DND-41 (cell line): ENCODE results near the gene CEP85.

ENCODE experiments used
- ATAC-seq: fragments of 200-7000 bp; cut with Tn5 transposase; 3 replicates; pipeline ENCODE4 v1.9.1; 2021; ENCODE audit warnings: low read depth; ENCODE audit not compliant: insufficient read depth
- DNase-seq: peaks from one replicate; pipeline ENCODE4 v3.0.0-alpha.2; 2020
- H2AFZ ChIP-seq: 2 replicates; pipeline ENCODE4 v1.6.0; 2012; ENCODE audit warnings: low read depth, low read length
- H3K27ac ChIP-seq: 2 replicates; pipeline ENCODE4 v1.5.1; 2012; ENCODE audit warnings: low read length, inconsistent platforms
- H3K27me3 ChIP-seq: fragments of 200-600 bp; sonication (generic); 2 replicates; pipeline ENCODE4 v1.6.0; 2012; ENCODE audit warnings: low read length, mild to moderate bottlenecking, inconsistent platforms; ENCODE audit not compliant: insufficient read depth, poor library complexity
- H3K36me3 ChIP-seq: 2 replicates; pipeline ENCODE4 v1.5.1; 2012; ENCODE audit warnings: low read length, inconsistent platforms; ENCODE audit not compliant: insufficient read depth
- H3K4me1 ChIP-seq: 2 replicates; pipeline ENCODE4 v1.5.1; 2012; ENCODE audit warnings: mild to moderate bottlenecking, low read length; ENCODE audit not compliant: insufficient read depth
- H3K4me2 ChIP-seq: 2 replicates; pipeline ENCODE4 v1.6.0; 2012; ENCODE audit warnings: mild to moderate bottlenecking, moderate library complexity, low read length, inconsistent platforms; ENCODE audit not compliant: insufficient read depth
- H3K4me3 ChIP-seq, 2 experiments: fragments of 200-600 bp in 1 of 2; shearing (Covaris generic) in 1 of 2; 2 replicates each; pipeline ENCODE4 v1.5.1; 2012 to 2016; ENCODE audit warnings: inconsistent platforms in 2 of 2, low read length in 2 of 2, mild to moderate bottlenecking in 2 of 2, low read depth in 1 of 2, moderate library complexity in 1 of 2
- H3K79me2 ChIP-seq: 2 replicates; pipeline ENCODE4 v1.6.0; 2012; ENCODE audit warnings: low read length, inconsistent platforms; ENCODE audit not compliant: insufficient read depth
- H3K9ac ChIP-seq: 2 replicates; pipeline ENCODE4 v1.6.0; 2012; ENCODE audit warnings: low read depth, mild to moderate bottlenecking, inconsistent platforms, low read length, moderate library complexity
- H3K9me3 ChIP-seq: 2 replicates; pipeline ENCODE4 v1.5.1; 2012; ENCODE audit warnings: low read length, moderate library complexity, mild to moderate bottlenecking, inconsistent platforms; ENCODE audit not compliant: insufficient read depth, severe bottlenecking
- H4K20me1 ChIP-seq: 2 replicates; pipeline ENCODE4 v1.6.0; 2012; ENCODE audit warnings: low read length; ENCODE audit not compliant: insufficient read depth
- EZH2 ChIP-seq: IDR thresholded peaks from 3 replicates; pipeline ENCODE4 v1.6.1; 2012; ENCODE audit warnings: borderline replicate concordance, low read depth, mild to moderate bottlenecking, moderate library complexity, low read length, inconsistent platforms; ENCODE audit not compliant: severe bottlenecking
- TF ChIP-seq, protein P1 (sequence below): IDR thresholded peaks from 2 replicates; pipeline ENCODE4 v1.5.1; 2012; ENCODE audit warnings: borderline replicate concordance, low read length, moderate library complexity, mild to moderate bottlenecking; ENCODE audit not compliant: poor library complexity, severe bottlenecking; ENCODE audit errors: extremely low read depth

Gene CEP85

GRCh38 chr1:26283871-26284596 lies 50.0 kb downstream of the CEP85 start:
- H3K27ac ChIP-seq: peak overlapping the region; percentile 93

DNA sequence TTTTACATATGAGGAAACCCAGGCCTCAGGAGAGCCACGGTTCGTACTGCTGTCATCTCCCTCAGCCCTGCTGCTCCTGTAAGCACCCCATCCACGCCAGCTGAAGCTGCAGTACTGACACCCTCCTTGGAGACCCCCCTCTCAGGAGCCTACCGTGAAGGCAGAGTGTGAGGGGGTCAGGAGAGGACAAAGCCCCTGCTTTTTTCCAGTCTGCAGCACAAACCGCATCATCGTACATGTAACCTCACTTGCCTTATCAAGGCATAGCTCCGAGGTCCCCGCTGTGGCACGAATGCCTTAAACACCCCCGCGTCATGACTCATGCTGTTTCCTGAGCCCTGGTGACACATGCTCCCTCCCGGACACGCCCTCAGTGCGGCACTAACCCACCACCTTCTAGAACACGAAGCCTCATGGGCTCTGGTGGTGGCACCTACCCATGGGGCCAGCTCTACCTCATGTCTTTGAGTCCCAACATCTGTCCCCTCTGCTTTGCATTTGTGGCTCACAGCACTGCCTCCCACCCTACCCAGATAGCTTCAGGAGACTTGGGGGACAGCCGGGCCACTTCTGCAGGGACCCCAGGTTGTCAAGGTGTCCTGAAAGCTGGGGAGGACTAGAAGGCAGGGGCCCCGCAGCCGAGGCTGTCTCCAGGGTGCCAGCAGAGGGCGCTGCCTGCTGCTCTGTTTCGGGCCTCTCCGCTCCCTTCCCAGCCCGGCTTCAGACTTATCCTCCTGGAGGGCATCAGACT lies 50.8 kb downstream of the CEP85 start:
- H2AFZ ChIP-seq: no peak overlapping the region
- H4K20me1 ChIP-seq: peaks cover 17% of the 10 kb centered on the region; the same call in 1 of the 2 replicates
- peak; percentile 41 for ATAC-seq
- no peaks in the 10 kb centered on the region for H3K27me3 ChIP-seq
- H3K36me3 ChIP-seq: peaks cover 42% of the 10 kb centered on the region
- no peak overlapping the region for H3K4me3 ChIP-seq
- no peak overlapping the region for H3K4me2 ChIP-seq
- TF ChIP-seq, protein P1, sequence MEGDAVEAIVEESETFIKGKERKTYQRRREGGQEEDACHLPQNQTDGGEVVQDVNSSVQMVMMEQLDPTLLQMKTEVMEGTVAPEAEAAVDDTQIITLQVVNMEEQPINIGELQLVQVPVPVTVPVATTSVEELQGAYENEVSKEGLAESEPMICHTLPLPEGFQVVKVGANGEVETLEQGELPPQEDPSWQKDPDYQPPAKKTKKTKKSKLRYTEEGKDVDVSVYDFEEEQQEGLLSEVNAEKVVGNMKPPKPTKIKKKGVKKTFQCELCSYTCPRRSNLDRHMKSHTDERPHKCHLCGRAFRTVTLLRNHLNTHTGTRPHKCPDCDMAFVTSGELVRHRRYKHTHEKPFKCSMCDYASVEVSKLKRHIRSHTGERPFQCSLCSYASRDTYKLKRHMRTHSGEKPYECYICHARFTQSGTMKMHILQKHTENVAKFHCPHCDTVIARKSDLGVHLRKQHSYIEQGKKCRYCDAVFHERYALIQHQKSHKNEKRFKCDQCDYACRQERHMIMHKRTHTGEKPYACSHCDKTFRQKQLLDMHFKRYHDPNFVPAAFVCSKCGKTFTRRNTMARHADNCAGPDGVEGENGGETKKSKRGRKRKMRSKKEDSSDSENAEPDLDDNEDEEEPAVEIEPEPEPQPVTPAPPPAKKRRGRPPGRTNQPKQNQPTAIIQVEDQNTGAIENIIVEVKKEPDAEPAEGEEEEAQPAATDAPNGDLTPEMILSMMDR: peak; percentile 84
- no peak for TF ChIP-seq EZH2
- peak; percentile 85 for DNase-seq
- H3K4me1 ChIP-seq: peaks cover 78% of the 10 kb centered on the region
- H3K9ac ChIP-seq: no peak overlapping the region
- H3K79me2 ChIP-seq: peaks cover 21% of the 10 kb centered on the region
- peak overlapping the region; percentile 93 for H3K27ac ChIP-seq
- no peaks in the 10 kb centered on the region for H3K9me3 ChIP-seq

More at GRCh38 chr1:26283871-26284596, 50.0 kb downstream of the CEP85 start:
- no peak for TF ChIP-seq EZH2
- TF ChIP-seq, protein P1: no peak
- H3K9me3 ChIP-seq: no peaks in the 10 kb centered on the region
- H2AFZ ChIP-seq: no peak overlapping the region
- H4K20me1 ChIP-seq: peaks cover 17% of the 10 kb centered on the region; the same call in 1 of the 2 replicates
- H3K4me1 ChIP-seq: peaks cover 77% of the 10 kb centered on the region
- DNase-seq: no peak
- ATAC-seq: no peak
- H3K9ac ChIP-seq: no peak overlapping the region
- H3K4me3 ChIP-seq: no peak overlapping the region
- no peak overlapping the region for H3K4me2 ChIP-seq
- peaks cover 42% of the 10 kb centered on the region for H3K36me3 ChIP-seq
- no peaks in the 10 kb centered on the region for H3K27me3 ChIP-seq
- H3K79me2 ChIP-seq: peaks cover 28% of the 10 kb centered on the region

DNA sequence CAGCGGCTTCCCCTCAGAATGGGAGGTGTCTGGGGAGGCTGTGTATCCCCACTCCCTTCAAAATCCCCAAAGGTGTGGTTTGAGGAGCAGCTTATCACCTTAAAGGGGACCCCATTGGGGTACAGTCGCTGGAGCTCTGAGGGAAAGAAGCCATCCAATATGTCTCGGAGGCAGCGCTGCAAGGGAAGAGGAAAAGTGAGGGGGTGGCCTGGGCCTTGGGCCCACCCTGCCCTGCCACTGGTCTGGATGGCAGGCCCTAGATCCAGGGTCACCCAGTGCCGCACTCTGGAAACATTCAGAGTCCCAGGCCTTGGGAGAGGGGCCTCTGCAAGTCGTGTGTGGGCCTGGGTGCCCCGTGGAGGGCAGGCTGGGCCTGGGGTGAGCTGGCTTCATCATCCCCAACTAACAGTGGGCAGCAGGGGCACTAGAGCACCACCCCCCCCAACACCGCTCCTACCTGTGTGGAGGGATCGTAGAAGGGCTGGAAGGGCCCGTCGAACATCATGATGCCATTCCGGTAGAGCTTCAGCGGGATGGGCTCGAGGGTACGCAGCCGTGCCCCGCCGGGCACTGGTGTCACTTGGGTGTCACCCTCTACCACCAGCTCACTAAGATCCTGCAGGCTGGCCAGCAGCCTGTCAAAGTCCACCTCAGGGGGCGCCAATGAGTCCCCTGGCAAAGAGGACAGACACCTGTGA lies 51.5 kb downstream of the CEP85 start:
- H3K27me3 ChIP-seq: no peaks in the 10 kb centered on the region
- H3K9ac ChIP-seq: peak overlapping the region; percentile 42; the same call in 1 of the 2 replicates
- TF ChIP-seq, protein P1: peak; percentile 50
- no peak for TF ChIP-seq EZH2
- no peak overlapping the region for H2AFZ ChIP-seq
- H3K36me3 ChIP-seq: peaks cover 37% of the 10 kb centered on the region
- DNase-seq: peak; percentile 53
- H3K9me3 ChIP-seq: no peaks in the 10 kb centered on the region
- peaks cover 13% of the 10 kb centered on the region; the same call in 1 of the 2 replicates for H4K20me1 ChIP-seq
- H3K4me1 ChIP-seq: peaks cover 81% of the 10 kb centered on the region
- no peak for ATAC-seq
- no peak overlapping the region; the same call in 1 of the 2 replicates for H3K4me2 ChIP-seq
- H3K4me3 ChIP-seq: no peak overlapping the region
- H3K79me2 ChIP-seq: peaks cover 15% of the 10 kb centered on the region
- peak overlapping the region; percentile 93 for H3K27ac ChIP-seq
